GM12801 (cell line): ENCODE measurements around the gene ADCY1.

Source experiments
- TF ChIP-seq, protein P1 (sequence below): IDR thresholded peaks from one replicate; pipeline ENCODE4 v1.5.1; 2011; ENCODE audit warnings: control low read depth; ENCODE audit not compliant: insufficient read length; ENCODE audit errors: extremely low read depth

The ADCY1 gene

DNA sequence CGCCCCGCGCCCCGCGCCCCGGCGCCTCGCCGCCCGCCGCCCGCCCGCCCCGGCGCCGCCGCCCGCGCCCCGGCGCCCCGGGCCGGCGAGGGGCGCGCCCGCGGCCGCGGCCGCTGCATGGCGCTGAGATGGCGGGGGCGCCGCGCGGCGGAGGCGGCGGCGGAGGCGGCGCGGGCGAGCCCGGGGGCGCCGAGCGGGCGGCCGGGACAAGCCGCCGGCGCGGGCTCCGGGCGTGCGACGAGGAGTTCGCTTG is 174 bp downstream of the ADCY1 start:
- TF ChIP-seq, protein P1, sequence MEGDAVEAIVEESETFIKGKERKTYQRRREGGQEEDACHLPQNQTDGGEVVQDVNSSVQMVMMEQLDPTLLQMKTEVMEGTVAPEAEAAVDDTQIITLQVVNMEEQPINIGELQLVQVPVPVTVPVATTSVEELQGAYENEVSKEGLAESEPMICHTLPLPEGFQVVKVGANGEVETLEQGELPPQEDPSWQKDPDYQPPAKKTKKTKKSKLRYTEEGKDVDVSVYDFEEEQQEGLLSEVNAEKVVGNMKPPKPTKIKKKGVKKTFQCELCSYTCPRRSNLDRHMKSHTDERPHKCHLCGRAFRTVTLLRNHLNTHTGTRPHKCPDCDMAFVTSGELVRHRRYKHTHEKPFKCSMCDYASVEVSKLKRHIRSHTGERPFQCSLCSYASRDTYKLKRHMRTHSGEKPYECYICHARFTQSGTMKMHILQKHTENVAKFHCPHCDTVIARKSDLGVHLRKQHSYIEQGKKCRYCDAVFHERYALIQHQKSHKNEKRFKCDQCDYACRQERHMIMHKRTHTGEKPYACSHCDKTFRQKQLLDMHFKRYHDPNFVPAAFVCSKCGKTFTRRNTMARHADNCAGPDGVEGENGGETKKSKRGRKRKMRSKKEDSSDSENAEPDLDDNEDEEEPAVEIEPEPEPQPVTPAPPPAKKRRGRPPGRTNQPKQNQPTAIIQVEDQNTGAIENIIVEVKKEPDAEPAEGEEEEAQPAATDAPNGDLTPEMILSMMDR: no peak

DNA sequence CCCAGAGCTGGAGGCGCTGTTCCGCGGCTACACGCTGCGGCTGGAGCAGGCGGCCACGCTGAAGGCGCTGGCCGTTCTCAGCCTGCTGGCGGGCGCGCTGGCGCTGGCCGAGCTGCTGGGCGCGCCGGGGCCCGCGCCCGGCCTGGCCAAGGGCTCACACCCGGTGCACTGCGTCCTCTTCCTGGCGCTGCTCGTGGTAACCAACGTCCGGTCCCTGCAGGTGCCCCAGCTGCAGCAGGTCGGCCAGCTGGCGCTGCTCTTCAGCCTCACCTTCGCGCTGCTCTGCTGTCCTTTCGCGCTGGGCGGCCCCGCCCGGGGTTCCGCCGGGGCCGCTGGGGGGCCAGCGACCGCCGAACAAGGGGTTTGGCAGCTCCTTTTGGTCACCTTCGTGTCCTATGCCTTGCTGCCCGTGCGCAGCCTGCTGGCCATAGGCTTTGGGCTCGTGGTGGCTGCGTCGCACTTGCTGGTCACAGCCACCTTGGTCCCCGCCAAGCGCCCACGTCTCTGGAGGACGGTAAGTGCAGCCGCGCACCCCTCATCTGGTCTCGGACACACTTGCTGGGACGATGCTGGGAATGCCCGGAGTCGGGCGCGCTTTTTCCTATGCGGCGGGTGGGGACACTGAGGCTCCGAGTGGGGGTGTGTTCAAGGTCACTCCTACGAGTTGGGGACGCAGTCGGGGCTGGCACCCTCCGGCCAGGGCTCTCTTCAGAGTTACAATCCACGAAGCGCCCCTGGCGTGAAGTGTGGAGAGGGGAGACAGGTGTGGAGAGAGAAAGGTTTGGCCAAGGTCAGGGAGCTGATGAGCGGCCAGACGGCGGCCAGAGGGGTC is 717 bp downstream of the ADCY1 start:
- TF ChIP-seq, protein P1: no peak

DNA sequence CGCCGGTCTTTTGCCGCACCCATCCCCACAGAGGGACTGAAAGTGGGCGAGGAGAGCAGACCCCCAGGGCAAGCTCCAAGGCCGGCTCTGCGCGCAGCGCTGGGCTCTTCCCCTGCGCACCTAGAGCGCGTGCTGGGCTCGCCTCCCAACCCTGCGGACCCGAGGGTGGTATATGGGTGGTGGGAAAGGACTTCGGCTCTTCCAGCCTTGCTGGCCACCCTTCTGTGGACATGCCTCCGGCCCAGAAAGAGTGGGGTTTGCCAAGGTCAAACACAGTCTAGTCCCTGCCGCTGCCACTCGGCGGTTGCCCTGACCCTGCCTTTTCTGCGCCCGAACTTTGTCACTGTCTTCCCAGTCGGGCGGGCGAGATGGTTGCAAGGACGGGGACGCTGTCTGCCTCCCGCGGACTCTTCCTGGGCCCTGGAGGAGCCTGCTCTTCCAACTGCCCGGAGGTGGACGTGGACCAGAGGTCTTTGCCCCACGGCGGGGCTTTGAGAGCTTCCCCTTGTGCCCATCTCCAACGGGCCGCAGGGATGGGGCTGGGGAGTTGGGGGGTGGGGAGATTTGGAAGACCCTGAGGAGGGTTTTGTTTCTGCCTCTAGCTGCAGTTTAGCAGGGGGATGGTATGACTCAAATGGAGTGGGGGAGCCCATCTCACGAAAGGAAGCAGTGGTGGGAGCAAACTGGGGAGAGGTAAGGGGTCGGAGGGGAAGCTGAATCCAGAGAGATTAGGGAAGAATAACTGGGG is 1.5 kb downstream of the ADCY1 start:
- TF ChIP-seq, protein P1: no peak

DNA sequence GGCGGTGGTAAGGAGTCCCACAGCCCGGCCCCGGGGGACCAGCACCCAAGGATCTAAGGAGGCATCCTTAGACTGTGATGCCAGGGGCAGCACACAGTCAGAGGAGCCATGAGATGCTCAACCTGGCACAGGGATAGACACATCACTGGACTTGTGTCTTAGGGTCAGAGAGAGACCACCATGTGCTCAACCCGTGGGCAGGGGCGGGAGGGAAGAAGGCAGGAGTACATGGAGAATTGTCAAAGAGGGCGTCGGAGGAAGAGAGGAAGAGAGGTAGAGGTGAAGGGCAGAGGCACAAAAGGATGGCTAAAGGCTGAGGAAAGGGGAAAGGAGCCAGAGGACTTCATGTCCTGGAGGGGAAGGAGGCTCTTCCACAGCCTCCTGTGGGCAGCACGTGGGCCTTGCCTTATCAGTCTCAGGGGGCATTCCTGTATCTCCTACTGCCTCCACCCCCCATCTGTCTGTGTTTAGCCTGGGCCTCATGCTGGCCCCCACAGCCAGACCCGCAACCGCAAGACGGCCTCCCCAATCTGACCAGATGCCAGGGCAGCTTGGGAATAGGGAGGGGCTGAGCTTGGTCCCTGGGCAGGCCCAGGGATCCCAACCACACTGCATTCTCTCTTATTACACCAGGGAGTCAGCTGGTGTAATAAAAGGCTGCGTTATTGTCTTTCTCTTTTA is 2.2 kb downstream of the ADCY1 start:
- TF ChIP-seq, protein P1: no peak

DNA sequence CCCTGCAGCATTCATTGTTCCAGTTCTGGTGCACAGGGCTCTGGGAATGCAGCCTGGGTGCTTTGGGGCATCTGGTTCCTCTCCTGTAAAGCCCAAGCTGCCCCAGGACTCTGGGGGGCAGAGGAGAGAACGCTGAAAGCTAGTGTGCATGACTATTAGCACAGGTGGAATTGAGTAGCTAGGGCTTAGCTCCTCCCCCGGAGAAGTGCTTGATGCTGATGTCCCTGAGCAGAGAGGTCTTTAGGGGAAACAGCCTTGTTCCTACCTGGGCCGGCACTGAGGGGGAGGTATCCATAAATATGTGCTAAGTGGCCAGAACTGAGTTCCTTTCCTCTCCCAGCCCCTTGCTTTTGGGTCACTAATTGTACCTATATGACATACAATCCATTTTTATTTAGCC is 3.9 kb downstream of the ADCY1 start:
- TF ChIP-seq, protein P1: no peak

DNA sequence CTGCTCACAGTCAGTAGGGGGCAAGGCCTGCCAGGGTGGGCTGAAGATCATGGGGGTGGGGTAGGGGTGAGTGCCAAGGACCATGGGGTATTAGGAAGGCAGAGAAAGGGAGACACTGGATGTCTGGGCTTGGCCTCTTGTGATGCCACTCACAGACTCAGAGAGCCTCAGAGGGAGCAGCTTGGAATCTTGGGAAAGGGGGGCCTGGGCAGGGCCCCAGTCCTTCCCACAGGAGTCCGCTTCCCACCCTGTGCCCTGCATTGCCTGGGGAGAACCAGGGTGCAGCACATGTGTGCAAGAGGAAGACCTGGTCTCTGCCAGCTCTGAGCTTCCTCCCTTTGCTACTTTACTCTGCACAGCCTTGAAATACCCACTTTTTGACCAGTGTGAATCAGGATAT is 4.3 kb downstream of the ADCY1 start:
- TF ChIP-seq, protein P1: no peak

DNA sequence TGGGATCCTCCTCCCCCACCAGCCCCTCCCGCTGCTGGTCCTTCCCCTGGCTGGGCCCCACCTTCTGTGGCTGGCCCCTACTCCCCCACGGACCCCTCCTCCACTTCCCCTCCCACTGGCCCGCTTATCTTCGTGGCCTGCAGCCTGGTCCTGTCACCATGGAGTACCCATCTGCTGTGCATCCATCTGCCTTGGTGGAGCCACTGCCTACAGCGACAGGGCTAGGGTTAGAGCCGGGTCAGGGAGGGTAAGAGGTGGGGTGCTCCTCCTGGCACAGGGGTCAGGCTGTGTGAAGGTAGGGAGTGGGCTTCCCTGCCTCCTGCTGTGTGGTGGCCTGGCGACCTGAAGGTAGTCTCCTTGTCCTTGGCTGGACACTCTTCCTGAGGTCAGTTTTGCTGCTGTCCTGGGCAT is 5.2 kb downstream of the ADCY1 start:
- TF ChIP-seq, protein P1: no peak
